SK-N-MC (cell line): ENCODE data around the gene NUDC.

Source experiments
- DNase-seq: peaks from one replicate; pipeline ENCODE4 v3.0.0-alpha.2; 2011; ENCODE audit warnings: low read depth, low spot score
- H3K27ac ChIP-seq: fragments of 200-600 bp; sonication (generic); 2 replicates; pipeline ENCODE4 v1.5.1; 2016; ENCODE audit warnings: mixed run types
- H3K36me3 ChIP-seq: fragments of 200-600 bp; sonication (generic); 2 replicates; pipeline ENCODE4 v1.6.1; 2017; ENCODE audit warnings: antibody characterized with exemption, low read length, mixed read lengths; ENCODE audit not compliant: insufficient read depth
- H3K4me3 ChIP-seq: fragments of 200-600 bp; sonication (generic); 2 replicates; pipeline ENCODE4 v1.5.1; 2016
- H3K9ac ChIP-seq: fragments of 200-600 bp; sonication (generic); 2 replicates; pipeline ENCODE4 v1.8.0; 2017; ENCODE audit warnings: mixed run types, mixed read lengths; ENCODE audit not compliant: insufficient read length
- H3K9me3 ChIP-seq: fragments of 200-600 bp; sonication (generic); 2 replicates; pipeline ENCODE4 v1.6.1; 2017; ENCODE audit warnings: low read depth, mild to moderate bottlenecking, antibody characterized with exemption, low read length, moderate library complexity, mixed read lengths
- EZH2 ChIP-seq: fragments of 200-600 bp; sonication (generic); IDR thresholded peaks from one replicate; pipeline ENCODE4 v1.6.1; 2017; ENCODE audit warnings: antibody characterized with exemption
- FOXP2 ChIP-seq: optimal IDR thresholded peaks from 2 replicates; pipeline ENCODE3; 2011; ENCODE audit warnings: mild to moderate bottlenecking, moderate library complexity; ENCODE audit not compliant: insufficient read depth; ENCODE audit errors: extremely low read length, control extremely low read depth
- POLR2AphosphoS5 ChIP-seq: IDR thresholded peaks from 2 replicates; pipeline ENCODE4 v1.6.1; 2012; ENCODE audit warnings: mild to moderate bottlenecking, low read depth, low read length, borderline replicate concordance

Gene NUDC

DNA sequence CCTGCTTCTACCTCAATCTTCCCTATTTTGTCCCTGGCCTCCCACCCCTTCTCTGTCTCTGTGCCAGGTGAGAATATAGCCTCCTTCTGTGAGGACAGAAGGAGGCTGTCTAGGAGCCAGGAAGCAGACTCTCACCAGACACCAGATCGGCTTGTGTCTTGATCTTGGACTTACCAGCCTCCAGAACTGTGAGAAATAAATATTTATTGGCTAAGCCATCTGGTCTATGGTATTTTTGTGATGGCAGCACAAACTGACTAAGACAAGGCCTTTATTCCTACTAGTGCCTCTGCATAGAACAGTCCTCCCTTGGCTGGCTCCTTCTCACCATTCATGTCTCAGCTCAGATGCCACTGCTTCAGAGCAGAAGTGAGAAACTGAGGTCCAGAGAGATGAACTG lies 33.3 kb upstream of the NUDC start:
- Histone ChIP-seq H3K27ac (no peak overlapping the region), H3K36me3 (peaks cover 51% of the 10 kb centered on the region), H3K9me3 (no peaks in the 10 kb centered on the region), H3K9ac (peak overlapping the region; percentile 33), H3K4me3 (no peak overlapping the region)
- DNase-seq: no peak
- TF ChIP-seq FOXP2 (no peak), EZH2 (no peak), POLR2AphosphoS5 (no peak)

DNA sequence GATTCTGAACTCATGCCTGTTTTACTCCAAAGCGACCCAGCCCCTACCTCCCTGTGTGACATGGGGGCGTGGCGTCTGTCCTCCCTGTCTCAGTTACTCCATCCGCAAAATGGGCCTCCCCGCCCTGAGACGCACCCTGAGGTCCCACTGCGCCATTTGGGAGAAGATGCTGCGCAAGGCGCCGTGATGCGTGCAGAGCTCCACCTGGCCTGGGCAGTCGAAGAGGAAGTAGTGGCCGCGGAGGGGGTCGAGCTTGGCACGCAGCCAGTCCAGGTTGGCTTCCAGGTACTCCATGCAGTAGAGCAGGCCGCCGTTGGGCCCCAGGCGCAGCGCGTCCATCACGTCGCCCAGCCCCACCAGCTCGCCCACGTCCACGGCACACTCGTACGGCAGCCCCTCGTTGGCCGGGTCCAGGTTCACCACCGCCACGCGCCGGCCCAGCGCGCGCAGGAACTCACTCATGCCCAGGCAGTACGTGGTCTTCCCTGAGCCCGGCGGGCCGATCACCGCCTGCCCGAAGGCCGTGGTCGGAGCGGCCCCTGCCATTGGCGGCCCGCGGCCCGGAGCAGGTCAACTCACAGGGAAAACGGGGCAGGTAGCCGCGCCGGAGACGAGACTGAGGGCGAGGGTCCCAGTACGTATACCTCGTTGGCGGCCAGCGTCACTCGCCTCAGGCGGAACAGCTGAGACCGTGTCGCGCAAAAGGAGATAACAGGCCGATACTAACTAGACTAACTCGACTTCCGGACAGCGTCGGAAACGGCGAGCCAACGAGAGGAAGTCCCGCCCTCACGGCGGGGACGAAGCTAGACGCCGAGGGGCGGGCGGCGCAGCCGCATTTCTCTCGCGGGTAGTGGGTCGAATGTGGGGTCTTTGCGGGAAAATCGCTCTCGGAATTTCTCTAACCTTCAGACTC lies 31.7 kb upstream of the NUDC start, which contains the start of gene GPN2:
Gene GPN2, minus strand, starts transcription at position 733 of the 916 bp plus-strand sequence. Its CDS starts 187 bp downstream, at position 546.
- no peak for DNase-seq
- TF ChIP-seq FOXP2 (no peak), POLR2AphosphoS5 (peak; percentile 92)
- Histone ChIP-seq H3K27ac (peak within 1 kb of the TSS; percentile 90), H3K9me3 (no peaks in the 10 kb centered on the region), H3K36me3 (peaks cover 51% of the 10 kb centered on the region), H3K4me3 (peak within 1 kb of the TSS; percentile 98), H3K9ac (peak within 1 kb of the TSS; percentile 96)

DNA sequence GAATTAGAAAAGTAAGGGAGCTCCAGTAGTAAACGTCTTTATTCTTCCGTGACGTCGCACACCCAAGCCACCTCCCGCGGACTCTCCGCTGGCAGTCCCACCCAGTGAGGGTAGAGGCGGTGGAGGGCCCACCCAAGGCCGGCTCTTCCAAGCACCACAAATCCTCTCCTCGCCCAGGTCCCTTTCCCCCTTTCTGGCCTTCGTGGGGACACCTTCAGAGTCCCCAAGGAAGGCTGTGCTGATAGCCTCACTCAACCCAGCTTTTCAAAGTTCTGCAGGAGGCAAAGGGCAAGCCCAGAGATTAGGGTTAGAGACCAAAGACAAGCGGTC lies 31.1 kb upstream of the NUDC start:
- TF ChIP-seq FOXP2: no peak
- TF ChIP-seq EZH2: no peak
- no peak; the same call in 1 of the 2 replicates for TF ChIP-seq POLR2AphosphoS5
- Histone ChIP-seq H3K27ac (peak overlapping the region; percentile 90), H3K4me3 (peak overlapping the region; percentile 98), H3K36me3 (peaks cover 51% of the 10 kb centered on the region), H3K9ac (peak overlapping the region; percentile 96), H3K9me3 (no peaks in the 10 kb centered on the region)
- no peak for DNase-seq

DNA sequence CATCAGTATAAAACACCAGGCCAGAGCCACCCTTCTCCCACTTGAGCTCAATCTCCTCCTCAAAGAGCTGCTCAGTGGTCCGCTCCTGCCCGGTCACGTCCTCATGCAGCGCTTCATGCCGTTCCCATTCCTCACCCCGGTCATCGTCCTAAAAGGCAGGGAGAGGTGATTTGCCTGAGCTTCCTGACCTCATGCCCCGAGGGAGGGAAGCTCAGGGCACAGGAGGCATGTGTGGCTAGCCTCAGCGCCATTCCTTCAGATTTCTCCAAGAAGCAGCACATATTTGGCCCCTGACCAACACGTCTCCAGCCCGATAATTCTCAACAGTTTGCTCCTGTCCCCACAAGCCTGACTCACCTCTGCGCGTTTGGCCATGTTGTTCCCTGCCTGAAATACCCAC lies 27.3 kb upstream of the NUDC start:
- Histone ChIP-seq H3K36me3 (peaks cover 40% of the 10 kb centered on the region; the same call in 1 of the 2 replicates), H3K4me3 (no peak overlapping the region)

DNA sequence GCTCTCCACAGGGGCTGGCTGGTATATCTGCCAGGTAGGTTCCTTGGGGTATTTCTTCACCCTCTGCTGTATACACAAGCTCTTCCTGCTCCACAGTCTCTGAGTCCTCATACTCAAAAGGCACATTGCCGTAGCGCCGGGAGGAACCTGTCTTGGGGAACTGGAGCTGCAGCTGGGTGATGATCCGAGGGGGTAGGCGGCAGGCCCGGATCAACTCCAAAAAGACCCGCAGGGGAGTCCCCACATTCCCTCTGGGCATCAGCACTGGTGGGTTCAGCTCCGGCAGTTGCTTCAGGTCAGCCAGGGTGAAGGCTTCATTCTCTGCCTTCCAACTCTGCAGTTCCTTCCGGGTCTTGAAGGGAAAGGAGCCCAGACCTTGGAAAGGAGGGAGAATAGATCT lies 24.2 kb upstream of the NUDC start:
- H3K4me3 ChIP-seq: no peak overlapping the region
- TF ChIP-seq POLR2AphosphoS5: no peak
- no peak for TF ChIP-seq EZH2
- no peak for TF ChIP-seq FOXP2
- H3K36me3 ChIP-seq: peaks cover 36% of the 10 kb centered on the region; the same call in 1 of the 2 replicates
- no peak overlapping the region for H3K27ac ChIP-seq
- no peaks in the 10 kb centered on the region for H3K9me3 ChIP-seq
- H3K9ac ChIP-seq: no peak overlapping the region
- no peak for DNase-seq

More for the DNA sequence above, 27.3 kb upstream of the NUDC start:
- Histone ChIP-seq H3K9ac (no peak overlapping the region), H3K9me3 (no peaks in the 10 kb centered on the region), H3K27ac (no peak overlapping the region)
- TF ChIP-seq EZH2 (no peak), POLR2AphosphoS5 (no peak), FOXP2 (no peak)
- DNase-seq: no peak

DNA sequence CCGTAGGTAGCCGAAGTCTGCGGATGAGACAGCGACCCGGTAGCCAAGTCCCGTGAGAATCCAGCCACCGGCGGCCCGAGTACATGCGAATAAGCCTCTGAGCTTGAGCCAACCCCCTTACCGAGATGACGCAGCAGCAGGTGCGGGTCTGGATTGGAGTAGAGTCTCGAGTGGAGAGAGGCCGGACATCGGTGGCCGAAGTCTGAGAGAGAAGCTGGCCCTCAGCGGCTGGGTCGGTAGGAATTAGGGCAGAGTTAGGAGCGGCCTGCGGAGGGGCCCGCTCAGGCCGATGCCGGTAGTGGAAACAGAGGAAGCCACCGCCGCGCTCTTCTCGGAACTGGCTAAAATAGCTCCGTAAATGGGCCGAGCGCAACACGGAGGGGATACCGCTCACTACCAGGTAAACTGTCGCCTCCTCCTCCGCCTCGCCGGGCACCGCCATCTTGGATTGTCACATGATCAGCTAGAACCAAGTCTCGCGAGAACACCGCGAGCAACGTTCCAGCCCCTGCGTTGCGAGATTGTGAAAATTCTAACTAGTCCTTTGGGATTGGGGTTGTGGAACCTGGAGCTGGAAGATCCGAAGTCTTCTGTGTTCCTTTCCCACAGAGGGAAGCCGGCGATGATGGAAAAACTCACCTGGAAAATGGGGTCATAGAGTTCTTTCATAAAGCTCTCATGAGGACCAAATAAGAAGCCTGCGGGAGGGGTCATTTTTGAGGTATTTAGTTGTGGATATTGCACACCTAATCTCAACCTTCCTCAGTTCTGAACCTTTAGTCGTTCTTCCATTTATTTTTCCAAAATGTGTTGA lies 21.3 kb upstream of the NUDC start, which contains the start of gene GPATCH3:
Gene GPATCH3, minus strand, starts transcription at position 467 of the 814 bp plus-strand sequence. Its CDS starts 25 bp downstream, at position 442.
- TF ChIP-seq FOXP2: no peak
- peak; percentile 98 for TF ChIP-seq POLR2AphosphoS5
- no peak for TF ChIP-seq EZH2
- H3K4me3 ChIP-seq: peak within 1 kb of the TSS; percentile 83
- peak within 1 kb of the TSS; percentile 79 for H3K27ac ChIP-seq
- peak within 1 kb of the TSS; percentile 97 for H3K9ac ChIP-seq
- H3K9me3 ChIP-seq: no peaks in the 10 kb centered on the region
- H3K36me3 ChIP-seq: peaks cover 11% of the 10 kb centered on the region; the same call in 1 of the 2 replicates
- peak; percentile 92 for DNase-seq

DNA sequence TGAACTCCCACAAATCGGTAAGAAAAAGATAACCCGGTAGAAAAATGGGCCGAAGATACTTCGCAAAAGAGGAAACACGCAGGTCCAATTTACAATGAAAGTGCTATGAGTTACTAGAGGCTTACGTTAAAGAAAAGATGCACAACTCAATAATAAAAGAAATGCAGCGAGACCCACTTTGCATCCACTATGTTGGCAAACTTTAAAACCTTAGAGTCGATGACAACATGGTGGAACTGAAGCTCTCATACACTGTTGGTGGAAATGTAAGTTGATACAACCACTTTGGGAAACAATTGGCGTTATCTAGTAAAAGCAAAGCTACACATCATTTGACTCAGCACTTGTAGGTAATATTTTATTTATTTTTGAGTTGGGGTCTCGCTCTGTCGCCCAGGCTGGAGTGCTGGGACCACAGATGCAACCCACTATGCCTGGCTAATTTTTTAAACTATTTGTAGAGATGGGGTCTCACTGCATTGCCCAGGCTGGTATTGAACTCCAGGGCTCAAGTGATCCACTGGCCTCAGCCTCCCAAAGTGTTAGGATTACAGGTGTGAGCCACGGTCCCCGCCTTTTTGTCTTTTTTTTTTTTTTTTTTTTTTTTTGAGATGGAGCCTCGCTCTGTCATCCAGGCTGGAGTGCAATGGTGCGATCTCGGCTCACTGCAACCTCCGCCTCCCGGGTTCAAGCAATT lies 20.6 kb upstream of the NUDC start:
- TF ChIP-seq EZH2: no peak
- no peak for TF ChIP-seq POLR2AphosphoS5
- no peak for TF ChIP-seq FOXP2
- H3K36me3 ChIP-seq: peaks cover 8% of the 10 kb centered on the region; the same call in 1 of the 2 replicates
- H3K9me3 ChIP-seq: no peaks in the 10 kb centered on the region
- H3K27ac ChIP-seq: peak overlapping the region; percentile 79
- H3K9ac ChIP-seq: peak overlapping the region; percentile 97
- DNase-seq: no peak
- peak overlapping the region; percentile 83 for H3K4me3 ChIP-seq
